ENCODE data around the gene JHY. TPM values are rescaled to one million over a fixed set of nuclear protein-coding genes. Genes with fewer than 3 reads are reported as not detected.

Gene JHY
- total and polyA plus RNA-seq, 3 donors from 2014 or later, result 22.3 to 46.3 (median 32.7) TPM

GRCh38 chr11:122922893-122923292 is 40.3 kb downstream of the JHY start:
- H3K27ac ChIP-seq, result no peak overlapping the region
- H3K4me3 ChIP-seq, result no peak overlapping the region
- H3K36me3 ChIP-seq (ENCODE audit: low read depth, missing control alignments), result no peaks in the 10 kb centered on the region
- no peaks in the 10 kb centered on the region for H3K9me3 ChIP-seq
- H3K4me1 ChIP-seq, result no peaks in the 10 kb centered on the region
- H3K27me3 ChIP-seq, result no peaks in the 10 kb centered on the region
- no peak for DNase-seq
- TF ChIP-seq POLR2A (IDR thresholded peaks at IDR 0.05) (no peak), CTCF (IDR thresholded peaks at IDR 0.05) (no peak)
- intact Hi-C loops (cut with DNase I; ENCODE audit: low total_unique reads), result no loop called here
- 78 to 84% methylated on average over 4 of the region's 4 CpGs for WGBS, 2 donors

GRCh38 chr11:122923302-122923701 is 40.7 kb downstream of the JHY start:
- DNase-seq, result no peak
- Histone ChIP-seq H3K9me3 (no peaks in the 10 kb centered on the region), H3K27ac (no peak overlapping the region), H3K36me3 (ENCODE audit: low read depth, missing control alignments) (no peaks in the 10 kb centered on the region), H3K4me1 (no peaks in the 10 kb centered on the region), H3K27me3 (no peaks in the 10 kb centered on the region), H3K4me3 (no peak overlapping the region)
- TF ChIP-seq POLR2A (IDR thresholded peaks at IDR 0.05) (no peak), CTCF (IDR thresholded peaks at IDR 0.05) (no peak)
- intact Hi-C loops (cut with DNase I; ENCODE audit: low total_unique reads), result no loop called here
- 89 to 91% methylated on average over 2 of the region's 2 CpGs for WGBS, 2 donors

GRCh38 chr11:122931510-122931909 is 49.0 kb downstream of the JHY start:
- TF ChIP-seq POLR2A (IDR thresholded peaks at IDR 0.05), result no peak
- no peak for TF ChIP-seq CTCF (IDR thresholded peaks at IDR 0.05)
- no peaks in the 10 kb centered on the region for H3K9me3 ChIP-seq
- 84 to 85% methylated on average over 6 of the region's 6 CpGs for WGBS, 2 donors
- no peaks in the 10 kb centered on the region for H3K27me3 ChIP-seq
- no peak overlapping the region for H3K27ac ChIP-seq
- DNase-seq, result no peak
- no peaks in the 10 kb centered on the region for H3K36me3 ChIP-seq (ENCODE audit: low read depth, missing control alignments)
- intact Hi-C loops (cut with DNase I; ENCODE audit: low total_unique reads), result no loop called here
- H3K4me1 ChIP-seq, result no peaks in the 10 kb centered on the region
- no peak overlapping the region for H3K4me3 ChIP-seq

- DNase-seq, result no peak
- no peak overlapping the region for H3K27ac ChIP-seq
- H3K4me3 ChIP-seq, result no peak overlapping the region
- no peaks in the 10 kb centered on the region for H3K4me1 ChIP-seq
- H3K27me3 ChIP-seq, result no peaks in the 10 kb centered on the region
- no peaks in the 10 kb centered on the region for H3K36me3 ChIP-seq (ENCODE audit: low read depth, missing control alignments)
- TF ChIP-seq CTCF (IDR thresholded peaks at IDR 0.05), result no peak
- TF ChIP-seq POLR2A (IDR thresholded peaks at IDR 0.05), result no peak
- 52 to 53% methylated on average over 2 of the region's 2 CpGs for WGBS, 2 donors
- intact Hi-C loops (cut with DNase I; ENCODE audit: low total_unique reads), result no loop called here
- H3K9me3 ChIP-seq, result no peaks in the 10 kb centered on the region
These were observed 50.9 kb downstream of the JHY start for GRCh38 chr11:122933416-122933815.

- Histone ChIP-seq H3K27ac (no peak overlapping the region), H3K27me3 (no peaks in the 10 kb centered on the region), H3K36me3 (ENCODE audit: low read depth, missing control alignments) (no peaks in the 10 kb centered on the region), H3K4me1 (no peaks in the 10 kb centered on the region), H3K4me3 (no peak overlapping the region), H3K9me3 (no peaks in the 10 kb centered on the region)
- DNase-seq, result no peak
- TF ChIP-seq CTCF (IDR thresholded peaks at IDR 0.05) (no peak), POLR2A (IDR thresholded peaks at IDR 0.05) (no peak)
- intact Hi-C loops (cut with DNase I; ENCODE audit: low total_unique reads), result no loop called here
- WGBS, 2 donors, result 84 to 94% methylated on average over 3 of the region's 3 CpGs
These were observed 55.4 kb downstream of the JHY start for GRCh38 chr11:122937983-122938382.

Data from testis (tissue), 3 donors.